Cerebellar nuclear complex (tissue), 1 donor: ENCODE results near the gene ELP6.

Source experiments
- DNase-seq, 2 experiments: peaks; one replicate each; lab custom pipeline; 2025; lab: John Stamatoyannopoulos, UW

The ELP6 gene

GRCh38 chr3:47513125-47513929 lies at the start of gene ELP6:
TSS of gene ELP6 (minus strand) at chr3:47513712. CDS start at chr3:47513590, 122 bp downstream.
- DNase-seq: peak; percentile 60 to 77

- DNase-seq: no peak
Observed at GRCh38 chr3:47556351-47556750, 42.8 kb upstream of the ELP6 start.

GRCh38 chr3:47554335-47554734 lies 40.8 kb upstream of the ELP6 start:
- no peak for DNase-seq

GRCh38 chr3:47553407-47553806 lies 39.9 kb upstream of the ELP6 start:
- no peak for DNase-seq

- DNase-seq: no peak
Observed at GRCh38 chr3:47542471-47543173, 29.1 kb upstream of the ELP6 start.

- DNase-seq: no peak
Observed at GRCh38 chr3:47541583-47542108, 28.1 kb upstream of the ELP6 start.

GRCh38 chr3:47540281-47540680 lies 26.8 kb upstream of the ELP6 start:
- DNase-seq: no peak

GRCh38 chr3:47536967-47537366 lies 23.5 kb upstream of the ELP6 start:
- DNase-seq: no peak

GRCh38 chr3:47536221-47536891 lies 22.8 kb upstream of the ELP6 start:
- no peak for DNase-seq

- DNase-seq: no peak
Observed at GRCh38 chr3:47533996-47534454, 20.5 kb upstream of the ELP6 start.

- DNase-seq: no peak
Observed at GRCh38 chr3:47533481-47533880, 20.0 kb upstream of the ELP6 start.

GRCh38 chr3:47527952-47528725 lies 14.6 kb upstream of the ELP6 start:
- DNase-seq: no peak

- no peak for DNase-seq
Observed at GRCh38 chr3:47525617-47526016, 12.1 kb upstream of the ELP6 start.

GRCh38 chr3:47523310-47524073 lies 10.0 kb upstream of the ELP6 start:
- DNase-seq: no peak

GRCh38 chr3:47522082-47522987 lies 8.8 kb upstream of the ELP6 start:
- DNase-seq: peak in 1 of 2 experiments; percentile 72

- no peak for DNase-seq
Observed at GRCh38 chr3:47520756-47521155, 7.2 kb upstream of the ELP6 start.

- DNase-seq: no peak
Observed at GRCh38 chr3:47517937-47518336, 4.4 kb upstream of the ELP6 start.

GRCh38 chr3:47515864-47516319 lies 2.4 kb upstream of the ELP6 start:
- no peak for DNase-seq

GRCh38 chr3:47515100-47515499 lies 1.6 kb upstream of the ELP6 start:
- no peak for DNase-seq
